AG04450 (cell line): ENCODE measurements around the gene TEX14. TPM values are rescaled to one million over a fixed set of nuclear protein-coding genes. Genes with fewer than 3 reads are reported as not detected.

Experiments
- CTCF ChIA-PET: fragments of 300-600, 350-600 bp; formaldehyde crosslinking; extraction: SDS; loops from one replicate; lab custom pipeline; 2022; ENCODE audit warnings: antibody characterized with exemption, inconsistent platforms; lab: Charles Lee
- POLR2A ChIA-PET: fragments of 350-600 bp; formaldehyde crosslinking; extraction: SDS; loops from one replicate; lab custom pipeline; 2021; ENCODE audit warnings: antibody characterized with exemption, inconsistent platforms; lab: Yijun Ruan, JAX
- DNase-seq: peaks from one replicate; pipeline ENCODE4 v3.0.0-alpha.2; 2011; ENCODE audit warnings: low read depth, low spot score
- H3K27ac ChIP-seq: one replicate; pipeline ENCODE4 v1.5.1; 2012; ENCODE audit warnings: low read depth, low read length, control low read depth
- H3K27me3 ChIP-seq: one replicate; pipeline ENCODE4 v1.6.0; 2012; ENCODE audit warnings: low read length; ENCODE audit not compliant: control insufficient read depth, insufficient read depth
- H3K4me3 ChIP-seq: 2 replicates; pipeline ENCODE4 v1.5.1; 2011; ENCODE audit warnings: mild to moderate bottlenecking, low read depth, low read length, control low read depth
- H3K9me3 ChIP-seq: 2 replicates; pipeline ENCODE4 v1.5.1; 2012; ENCODE audit warnings: low read length; ENCODE audit not compliant: control insufficient read depth, insufficient read depth
- CTCF ChIP-seq: IDR thresholded peaks from 2 replicates; pipeline ENCODE4 v1.5.1; 2011; ENCODE audit warnings: low read depth, low read length, control low read depth, inconsistent platforms
- polyA plus RNA-seq: library from polyadenylated mRNA; depleted of rRNA; stranded (reverse); fragments of >200 nt; gene quantifications from 2 replicates; pipeline ENCODE4 v1.2.3, GENCODE V29; 2011

TEX14 gene
- polyA plus RNA-seq, 1 experiment = 0.09 TPM

- DNase-seq = no peak
- POLR2A ChIA-PET = interaction anchor here (0.6 kb wide), 1 partner anchor 56 kb away, joined by 3 read pairs; no protein-coding TSS in a partner anchor
- TF ChIP-seq CTCF = no peak
- no peak overlapping the region for H3K4me3 ChIP-seq
- no peaks in the 10 kb centered on the region for H3K9me3 ChIP-seq
- CTCF ChIA-PET = interaction anchor here (0.7 kb wide), 1 partner anchor 284 kb away, joined by 5 read pairs; no protein-coding TSS in a partner anchor
- no peak overlapping the region for H3K27ac ChIP-seq
- no peaks in the 10 kb centered on the region for H3K27me3 ChIP-seq
Measured at GRCh38 chr17:58575511-58575910, 116.3 kb downstream of the TEX14 start.

- TF ChIP-seq CTCF = no peak
- Histone ChIP-seq H3K27me3 (no peaks in the 10 kb centered on the region), H3K4me3 (no peak overlapping the region), H3K9me3 (no peaks in the 10 kb centered on the region), H3K27ac (no peak overlapping the region)
- no peak for DNase-seq
- CTCF ChIA-PET = interaction anchor here (1.1 kb wide), 1 partner anchor 14 kb away, joined by 5 read pairs; no protein-coding TSS in a partner anchor
- POLR2A ChIA-PET = no interaction called here
Measured at GRCh38 chr17:58574025-58574424, 117.8 kb downstream of the TEX14 start.

- no peak overlapping the region for H3K4me3 ChIP-seq
- no peak for TF ChIP-seq CTCF
- H3K27ac ChIP-seq = no peak overlapping the region
- ChIA-PET CTCF (no interaction called here), POLR2A (no interaction called here)
- DNase-seq = no peak
- no peaks in the 10 kb centered on the region for H3K9me3 ChIP-seq
- peaks cover 5% of the 10 kb centered on the region for H3K27me3 ChIP-seq
Measured at GRCh38 chr17:58572846-58573245, 119.0 kb downstream of the TEX14 start.

DNA sequence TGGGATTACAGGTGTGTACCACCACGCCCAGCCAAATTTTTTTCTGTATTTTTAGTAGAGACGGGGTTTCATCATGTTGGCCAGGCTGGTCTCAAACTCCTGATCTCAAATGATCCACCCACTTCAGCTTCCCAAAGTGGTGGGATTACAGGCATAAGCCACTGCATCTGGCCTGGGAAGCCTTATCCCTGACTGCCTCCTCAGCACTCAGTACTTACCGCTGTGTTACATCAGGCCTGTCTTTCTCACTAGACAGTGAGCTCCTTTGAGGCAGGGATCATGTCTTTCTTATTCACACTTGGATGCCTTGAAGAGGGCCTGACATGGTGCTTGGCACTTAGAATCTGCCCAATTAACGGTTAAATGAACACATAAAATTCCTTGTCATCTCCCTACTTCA lies 121.1 kb downstream of the TEX14 start:
- H3K27ac ChIP-seq = no peak overlapping the region
- DNase-seq = no peak
- peaks cover 8% of the 10 kb centered on the region for H3K27me3 ChIP-seq
- ChIA-PET POLR2A (no interaction called here), CTCF (interaction anchor here (1.0 to 1.4 kb wide), 2 partner anchors 61 to 140 kb away, joined by 3 to 7 read pairs; no protein-coding TSS in a partner anchor)
- TF ChIP-seq CTCF = no peak
- H3K4me3 ChIP-seq = no peak overlapping the region
- H3K9me3 ChIP-seq = no peaks in the 10 kb centered on the region

GRCh38 chr17:58569196-58569595 lies 122.6 kb downstream of the TEX14 start:
- CTCF ChIA-PET = no interaction called here
- no peak for DNase-seq
- TF ChIP-seq CTCF = no peak
- Histone ChIP-seq H3K9me3 (no peaks in the 10 kb centered on the region), H3K27me3 (peaks cover 8% of the 10 kb centered on the region), H3K27ac (no peak overlapping the region), H3K4me3 (no peak overlapping the region)
- POLR2A ChIA-PET = no interaction called here
